HG03064 (cell line): ENCODE data around the gene TTC34.

Experiments
- ATAC-seq: cut with Tn5 transposase; IDR thresholded peaks from one replicate; pipeline ENCODE4 v1.9.1; 2021; ENCODE audit warnings: low read depth; ENCODE audit not compliant: unreplicated experiment

TTC34 gene

DNA sequence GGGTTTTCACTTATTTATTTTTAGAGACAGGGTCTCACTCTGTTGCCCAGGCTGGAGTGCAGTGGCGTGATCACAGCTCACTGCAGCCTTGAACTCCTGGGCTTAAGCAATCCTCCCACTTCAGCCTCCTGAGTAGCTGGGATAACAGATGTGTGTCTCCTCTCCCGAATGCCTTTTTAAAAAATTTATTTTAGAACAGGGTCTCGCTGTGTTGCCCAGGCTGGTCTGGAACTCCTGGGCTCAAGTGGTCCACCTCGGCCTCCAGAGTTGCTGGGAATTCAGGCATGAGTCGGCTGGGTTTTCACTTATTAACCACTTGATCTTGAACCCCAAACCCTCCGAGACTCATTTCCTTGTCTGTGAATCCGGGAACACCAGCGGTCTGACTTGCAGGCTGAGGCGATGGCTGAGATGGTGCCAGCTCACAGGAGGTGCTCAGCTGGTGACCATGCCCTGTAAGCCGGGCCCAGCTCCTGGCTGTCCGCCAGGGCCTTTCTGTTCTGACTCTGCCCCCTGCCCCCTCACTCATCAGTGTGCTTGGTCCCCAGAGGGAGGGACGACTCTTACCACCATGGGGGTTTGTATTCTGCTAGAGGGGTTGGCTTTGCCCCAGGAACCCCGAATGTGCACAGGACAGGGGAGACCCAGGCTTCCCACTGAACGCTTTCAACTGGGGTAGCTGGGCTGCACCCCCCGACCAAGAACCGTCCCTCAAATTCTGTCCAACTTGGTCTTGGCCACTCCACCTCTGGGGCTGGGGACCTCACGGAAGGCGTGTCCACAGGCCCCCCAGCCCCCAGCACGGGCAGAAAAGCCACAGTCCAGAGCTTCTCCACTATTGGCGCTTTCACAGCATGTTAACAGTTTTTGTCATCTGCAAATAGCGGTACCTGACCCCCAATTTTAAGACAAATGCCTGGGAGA is 191.2 kb downstream of the TTC34 start:
- ATAC-seq, result no peak

DNA sequence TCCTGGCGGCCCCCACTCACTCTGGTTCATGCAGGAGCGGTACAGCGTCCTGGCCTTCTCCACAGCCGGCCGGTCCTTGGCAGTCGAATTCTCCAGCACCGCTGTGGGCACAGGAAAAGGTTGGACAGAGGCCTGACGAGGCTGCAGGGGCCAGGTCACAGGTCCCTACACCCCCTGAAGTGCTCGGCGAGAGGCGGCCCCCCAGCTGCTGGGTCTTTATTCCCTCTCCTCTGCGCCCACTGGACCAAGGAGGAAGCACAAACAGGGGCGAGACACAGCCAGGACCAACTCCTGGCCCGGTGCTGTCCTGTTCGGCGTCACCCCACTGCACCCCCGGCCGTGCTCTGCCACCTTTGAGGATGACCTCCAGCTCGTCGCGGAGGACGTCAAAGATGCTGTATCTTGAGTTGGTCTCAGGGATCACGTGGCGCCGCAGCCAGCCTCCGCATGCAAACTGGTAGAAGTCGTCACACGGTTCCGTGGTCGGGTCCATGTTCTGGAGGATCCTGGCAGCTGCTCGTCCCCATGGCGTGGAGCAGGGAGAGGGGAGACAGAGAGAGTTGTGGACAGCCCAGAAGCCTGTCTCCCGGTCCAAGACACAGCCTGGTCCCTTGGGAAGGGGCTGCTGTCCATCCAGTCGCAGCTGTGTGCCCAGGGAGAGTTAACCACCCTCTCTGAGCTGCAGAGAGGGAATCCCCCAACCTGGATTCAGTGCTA is 192.0 kb downstream of the TTC34 start:
- no peak for ATAC-seq

DNA sequence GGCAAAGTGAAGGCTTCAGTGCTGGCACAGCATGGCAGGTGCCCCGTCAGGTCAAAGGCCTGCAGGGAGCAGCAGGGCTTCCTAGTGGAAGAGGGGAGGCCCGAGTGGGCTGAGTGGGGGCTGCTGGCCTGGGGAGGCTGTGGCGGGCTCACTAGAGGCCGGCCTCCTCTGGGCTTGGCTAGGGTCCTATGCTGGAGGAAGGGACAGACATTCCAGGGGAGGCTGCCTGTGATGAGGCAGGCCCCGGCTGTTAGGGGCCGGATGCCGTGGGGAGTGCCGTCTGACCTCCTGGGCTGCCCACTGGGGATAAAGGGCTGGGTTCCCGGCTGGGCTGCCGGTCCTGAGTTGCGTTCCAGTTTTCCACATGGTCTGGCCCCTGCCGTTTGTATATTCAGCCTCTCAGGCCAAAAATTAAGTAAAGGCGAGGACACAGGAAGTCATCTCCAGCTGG is 193.8 kb downstream of the TTC34 start:
- ATAC-seq, result no peak

DNA sequence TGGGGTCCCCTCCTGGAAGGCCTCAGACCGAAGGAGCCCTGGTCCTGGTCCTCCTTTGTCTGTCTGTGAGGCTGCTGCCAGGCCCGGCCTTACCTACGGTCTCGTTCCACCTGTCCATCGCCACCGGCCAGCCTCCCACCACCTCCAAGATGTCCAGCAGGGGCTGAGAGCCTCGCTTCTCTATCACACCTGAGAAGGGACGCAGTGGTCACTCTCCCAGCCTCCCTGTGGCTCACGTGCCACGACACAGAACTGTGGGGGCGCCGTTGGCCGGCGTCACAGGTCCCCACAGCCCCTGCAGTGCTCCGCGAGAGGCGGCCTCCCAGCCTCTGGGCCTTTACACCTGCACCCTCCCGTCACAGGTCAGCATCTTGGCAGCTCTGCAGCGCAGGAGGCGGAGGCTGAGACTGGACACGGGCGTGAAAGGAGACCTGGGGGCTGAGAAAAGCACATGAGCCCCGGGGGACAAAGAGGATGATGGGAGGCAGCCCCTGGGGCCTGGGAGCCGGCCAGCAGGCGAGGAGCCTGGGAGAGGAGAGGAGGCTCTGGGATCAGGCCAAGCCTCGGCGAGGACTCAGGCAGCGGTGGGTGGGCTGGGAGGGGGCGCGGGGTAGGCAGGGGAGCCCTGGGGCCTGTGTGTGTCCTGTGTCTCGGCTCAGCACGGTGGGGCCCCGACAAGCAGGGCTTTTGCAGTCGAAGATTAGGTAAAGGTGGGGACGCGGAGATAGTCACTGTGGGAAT is 194.4 kb downstream of the TTC34 start:
- ATAC-seq, result no peak

DNA sequence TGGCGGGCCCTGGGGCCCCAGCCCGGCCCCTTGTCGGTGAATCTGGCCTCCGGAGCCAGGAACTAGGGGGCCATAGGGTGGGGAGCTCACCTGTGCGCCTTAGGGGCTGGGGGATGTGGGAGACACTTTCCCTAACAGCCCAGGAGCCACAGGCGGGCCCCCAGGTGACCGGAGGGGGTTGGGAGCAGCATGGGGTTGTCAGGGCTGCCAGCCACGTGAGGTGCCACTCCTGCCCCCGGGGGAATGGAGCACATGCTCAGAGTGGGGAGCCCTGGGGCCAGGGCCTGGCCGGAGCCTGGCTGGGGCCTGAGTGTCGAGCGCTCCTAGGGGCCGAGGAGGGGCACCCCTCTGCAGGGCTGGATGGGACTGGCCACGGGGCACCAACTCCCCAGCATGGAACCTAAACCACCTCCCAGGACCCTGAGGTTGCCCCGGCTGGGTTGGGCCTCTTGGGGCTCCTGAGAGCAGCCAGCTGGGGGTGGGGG is 195.1 kb downstream of the TTC34 start:
- no peak for ATAC-seq

DNA sequence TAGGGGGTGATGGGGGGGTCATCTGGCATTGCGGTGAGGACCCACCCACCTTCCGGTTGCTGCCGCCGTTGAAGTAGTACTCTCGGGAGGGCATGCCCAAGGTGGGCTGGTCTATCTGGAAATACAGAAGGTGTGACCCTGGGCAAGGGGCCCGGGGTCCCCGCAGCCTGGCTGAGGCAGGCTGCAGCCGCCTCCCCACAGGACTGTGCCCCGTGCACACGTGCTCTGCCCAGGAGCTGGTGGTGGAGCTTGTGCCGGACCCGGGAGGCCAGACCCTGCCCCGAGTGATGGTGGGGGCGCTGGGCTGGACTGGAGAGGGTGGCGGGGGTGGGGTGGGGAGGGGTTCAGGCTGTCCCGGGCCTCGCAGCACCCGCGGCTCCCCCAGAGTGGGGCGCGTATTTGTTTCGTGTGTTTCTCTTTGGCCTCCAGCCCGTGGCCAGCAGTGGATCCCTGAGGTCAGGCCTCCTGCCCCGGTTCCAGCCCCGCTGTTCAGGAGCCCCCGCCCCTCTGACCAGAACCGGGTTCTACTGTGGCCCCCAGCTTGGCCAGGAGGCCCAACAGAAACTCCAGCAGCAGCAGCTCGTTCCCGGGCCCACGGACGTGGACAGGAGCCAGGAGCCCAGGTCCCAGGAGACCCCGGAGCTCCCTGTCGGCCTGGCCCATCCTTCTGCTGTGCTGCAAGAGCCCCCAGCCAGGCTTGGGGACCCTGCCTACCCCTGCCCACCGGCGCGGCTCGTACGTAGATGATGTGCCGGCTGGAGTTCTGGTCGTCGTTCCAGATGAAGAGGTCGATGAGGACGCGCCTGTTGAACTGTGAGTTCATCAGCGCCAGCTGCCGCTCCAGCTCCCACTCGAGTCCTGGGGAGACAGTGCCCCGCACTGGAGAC is 195.7 kb downstream of the TTC34 start:
- ATAC-seq, result no peak

DNA sequence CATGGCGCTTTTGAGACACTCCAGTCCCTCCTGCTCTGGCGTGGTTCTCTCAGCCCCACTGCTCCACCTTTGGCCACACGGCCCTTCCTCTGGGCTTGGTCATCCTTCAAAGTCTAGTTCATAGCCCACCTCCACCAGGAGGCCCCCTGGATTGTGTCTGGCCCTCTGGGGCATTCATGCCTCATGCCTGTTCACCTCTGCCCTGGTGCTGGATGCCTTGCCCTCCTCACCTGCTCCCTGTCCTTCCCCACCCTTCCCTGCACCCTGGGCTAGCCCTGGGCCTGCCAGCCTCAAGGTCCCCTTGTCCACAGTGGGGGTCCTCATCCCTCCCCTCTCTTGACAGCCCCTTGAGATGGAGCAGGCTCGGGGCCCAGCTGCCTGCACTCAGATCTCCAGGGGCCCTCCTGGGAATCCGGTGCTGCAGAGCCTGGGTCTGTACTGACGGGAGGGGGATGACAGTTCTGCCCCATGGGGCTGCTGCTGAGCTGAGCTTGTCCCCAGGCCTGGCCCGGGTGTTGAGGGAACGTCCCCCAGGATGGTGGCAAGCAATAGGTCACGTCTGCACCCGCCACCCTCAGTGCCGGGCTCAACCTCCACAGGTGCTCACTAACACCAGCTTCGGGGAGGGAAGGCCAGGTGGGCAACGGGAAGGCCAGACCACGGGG is 196.5 kb downstream of the TTC34 start:
- ATAC-seq, result no peak

DNA sequence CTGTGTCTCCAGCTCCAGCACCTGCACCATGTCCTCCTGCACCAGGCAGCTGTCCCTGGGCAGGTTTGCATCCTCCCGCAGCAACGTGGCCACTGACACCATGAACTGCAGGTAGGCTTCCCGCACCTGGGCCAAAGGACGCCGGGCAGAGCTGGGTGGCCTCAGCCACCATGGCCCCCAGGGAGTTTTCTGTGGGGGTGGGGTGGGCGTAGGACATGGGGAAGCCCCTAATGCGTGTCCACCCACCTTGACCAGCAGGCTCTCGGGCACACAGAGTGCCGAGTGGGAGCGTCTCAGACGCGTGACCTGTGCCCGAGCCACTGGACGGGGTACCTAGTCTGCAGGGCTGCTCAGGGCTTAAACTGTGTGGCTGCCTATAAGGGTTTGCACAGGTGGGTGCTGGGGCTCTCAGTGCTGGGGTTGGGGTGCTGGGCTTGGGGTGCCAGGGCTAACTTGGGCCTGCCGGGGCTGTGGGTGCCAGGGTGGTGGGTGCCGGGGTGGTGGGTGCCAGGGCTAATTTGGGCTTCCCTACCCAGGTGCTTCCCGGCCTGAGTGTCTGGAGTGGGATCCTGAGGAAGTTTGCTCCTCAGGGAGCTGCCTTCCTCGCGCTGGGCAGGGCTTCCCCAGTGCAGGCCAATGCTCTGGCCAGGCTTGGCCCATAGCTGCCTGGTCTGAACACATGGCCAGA is 197.2 kb downstream of the TTC34 start:
- no peak for ATAC-seq

DNA sequence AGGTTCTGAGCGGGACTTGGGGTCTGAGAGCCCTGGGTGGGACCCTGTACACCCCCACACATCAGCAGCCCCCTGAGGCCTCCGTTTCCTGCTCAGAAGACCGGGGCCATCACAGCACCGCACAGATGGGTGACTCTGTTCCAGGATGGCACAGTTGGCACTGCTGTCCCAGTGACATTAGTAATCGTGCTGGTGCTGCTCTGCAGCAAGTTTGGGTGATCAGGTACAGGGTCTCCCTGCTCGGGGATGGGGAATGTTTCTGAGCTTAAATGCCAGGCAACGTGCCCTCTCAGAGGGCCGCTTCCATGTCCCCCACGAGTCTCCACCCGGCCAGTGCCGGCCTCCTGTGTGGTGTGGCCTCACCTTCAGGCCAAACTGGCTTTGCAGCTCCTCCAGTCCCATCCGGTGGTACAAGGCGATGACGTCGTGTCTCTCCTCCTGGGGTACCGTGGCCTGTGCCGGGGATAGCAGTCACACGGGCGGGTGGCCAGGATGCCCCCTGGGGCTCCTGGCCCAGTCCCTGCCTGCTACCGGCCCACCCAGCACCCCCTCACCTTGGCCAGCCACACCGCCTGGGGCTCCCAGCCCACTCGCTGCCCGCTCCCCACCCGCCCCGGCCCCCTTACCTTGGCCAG is 197.9 kb downstream of the TTC34 start:
- ATAC-seq, result no peak

DNA sequence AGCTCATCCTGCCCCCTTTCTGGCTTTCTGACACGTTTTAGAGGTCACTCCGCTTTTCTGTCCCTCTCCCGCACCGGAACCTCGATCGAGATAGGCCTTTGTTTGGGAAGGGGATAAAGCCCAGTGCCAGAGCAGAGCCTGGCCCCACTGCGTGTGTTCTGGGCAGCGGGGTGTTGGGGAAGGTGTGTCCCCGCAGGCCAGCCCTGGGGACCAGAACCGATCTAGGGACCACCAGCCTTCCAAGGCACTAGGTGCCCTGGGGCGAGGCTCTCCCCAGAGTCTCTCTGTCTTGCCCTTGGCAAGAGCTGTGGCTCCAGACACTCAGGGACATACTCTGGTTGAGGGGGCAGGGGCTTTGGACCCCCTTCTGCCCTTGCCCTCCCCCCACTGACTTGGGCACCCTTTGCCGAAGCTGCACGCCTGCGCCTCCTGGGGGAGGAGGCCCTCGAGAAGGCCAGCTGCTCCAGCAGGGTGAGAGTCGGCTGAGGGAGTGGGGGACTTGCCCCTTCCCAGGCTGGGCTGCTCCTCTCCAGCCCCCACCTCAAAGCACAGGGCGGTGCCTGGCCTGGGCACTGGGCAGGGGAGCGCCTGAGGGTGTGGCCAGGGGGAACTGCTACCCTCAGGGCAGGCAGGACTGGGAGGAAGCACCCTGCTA is 198.5 kb downstream of the TTC34 start:
- no peak for ATAC-seq

DNA sequence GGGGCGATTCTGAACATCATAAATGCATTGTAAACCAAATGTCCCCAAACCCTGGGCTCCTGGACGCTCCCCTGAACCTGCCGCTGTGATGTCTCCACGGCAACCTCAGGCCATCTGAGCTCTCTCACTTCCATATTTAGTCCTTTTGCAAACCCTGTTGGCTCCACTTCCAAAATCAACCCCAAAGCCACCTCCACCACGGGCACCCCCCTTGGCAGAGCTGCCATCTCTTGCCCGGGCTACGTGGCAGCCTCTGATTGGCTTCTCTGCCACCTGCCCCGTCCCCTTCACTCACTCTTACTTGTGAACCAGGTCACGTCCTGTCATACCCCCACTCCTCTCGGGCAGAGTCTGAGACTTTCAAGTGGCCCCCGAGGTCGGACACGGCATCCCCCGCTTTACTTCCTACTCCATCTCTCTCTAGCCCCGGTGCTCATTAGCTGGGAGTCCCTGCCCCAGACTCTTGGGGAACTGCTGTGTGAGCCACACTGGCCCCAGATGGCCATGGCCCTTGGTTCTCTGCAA is 199.1 kb downstream of the TTC34 start:
- no peak for ATAC-seq

DNA sequence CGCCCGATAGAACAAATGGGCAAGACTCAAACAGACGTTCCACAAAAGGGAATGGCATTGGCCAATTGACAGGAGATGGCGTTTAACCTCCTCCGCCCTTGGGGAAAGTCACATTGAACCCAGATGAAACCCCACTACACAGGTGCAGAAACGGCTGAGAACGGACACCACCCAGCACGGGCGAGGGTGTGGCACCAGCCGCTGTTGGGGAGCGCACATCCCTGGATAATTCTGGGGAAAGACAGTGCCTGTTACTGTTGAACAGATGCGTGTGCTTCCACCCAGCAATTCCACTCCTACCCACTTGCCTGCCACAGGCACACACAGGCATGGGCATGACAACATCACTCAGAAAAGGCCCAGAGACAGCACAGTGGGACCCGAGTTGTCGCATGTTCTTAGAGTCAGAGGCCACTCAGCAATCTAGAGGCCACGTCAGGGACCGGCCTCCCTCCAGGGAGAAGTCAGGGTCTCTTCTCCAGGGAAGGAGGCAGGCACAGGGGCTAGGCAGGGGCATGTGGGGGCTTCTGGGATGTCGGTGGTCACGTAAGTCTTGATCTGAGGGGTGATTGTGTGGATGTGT is 199.7 kb downstream of the TTC34 start:
- ATAC-seq, result no peak

DNA sequence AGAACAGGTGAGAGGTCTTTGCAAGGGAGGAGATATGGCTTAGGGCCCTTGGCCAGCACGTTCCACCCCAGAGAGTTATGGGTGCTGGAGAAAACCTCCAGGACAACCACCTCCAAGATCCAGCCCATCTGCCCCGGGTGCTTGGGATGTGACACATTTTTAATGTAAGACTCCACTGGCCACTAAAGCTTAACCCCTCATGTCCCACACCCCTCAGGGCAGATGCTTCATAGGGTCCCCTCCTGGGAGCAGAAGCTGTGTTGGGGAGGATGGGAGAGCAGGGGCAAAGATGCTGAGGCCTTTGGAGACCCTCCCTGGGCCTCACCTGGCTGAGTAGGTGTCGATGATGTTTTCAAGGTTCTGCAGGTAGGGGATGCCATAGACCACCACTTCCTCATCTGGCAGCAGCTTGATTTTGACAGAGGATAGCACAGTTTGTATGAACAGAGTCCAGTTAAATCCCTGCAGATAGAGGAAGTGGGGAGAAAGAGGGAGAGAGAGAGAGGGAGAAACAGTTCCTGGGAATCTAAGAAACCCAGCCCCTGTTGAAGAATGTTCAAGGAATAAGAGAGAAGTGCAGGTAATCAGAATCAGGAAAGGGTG is 203.1 kb downstream of the TTC34 start:
- ATAC-seq, result no peak

DNA sequence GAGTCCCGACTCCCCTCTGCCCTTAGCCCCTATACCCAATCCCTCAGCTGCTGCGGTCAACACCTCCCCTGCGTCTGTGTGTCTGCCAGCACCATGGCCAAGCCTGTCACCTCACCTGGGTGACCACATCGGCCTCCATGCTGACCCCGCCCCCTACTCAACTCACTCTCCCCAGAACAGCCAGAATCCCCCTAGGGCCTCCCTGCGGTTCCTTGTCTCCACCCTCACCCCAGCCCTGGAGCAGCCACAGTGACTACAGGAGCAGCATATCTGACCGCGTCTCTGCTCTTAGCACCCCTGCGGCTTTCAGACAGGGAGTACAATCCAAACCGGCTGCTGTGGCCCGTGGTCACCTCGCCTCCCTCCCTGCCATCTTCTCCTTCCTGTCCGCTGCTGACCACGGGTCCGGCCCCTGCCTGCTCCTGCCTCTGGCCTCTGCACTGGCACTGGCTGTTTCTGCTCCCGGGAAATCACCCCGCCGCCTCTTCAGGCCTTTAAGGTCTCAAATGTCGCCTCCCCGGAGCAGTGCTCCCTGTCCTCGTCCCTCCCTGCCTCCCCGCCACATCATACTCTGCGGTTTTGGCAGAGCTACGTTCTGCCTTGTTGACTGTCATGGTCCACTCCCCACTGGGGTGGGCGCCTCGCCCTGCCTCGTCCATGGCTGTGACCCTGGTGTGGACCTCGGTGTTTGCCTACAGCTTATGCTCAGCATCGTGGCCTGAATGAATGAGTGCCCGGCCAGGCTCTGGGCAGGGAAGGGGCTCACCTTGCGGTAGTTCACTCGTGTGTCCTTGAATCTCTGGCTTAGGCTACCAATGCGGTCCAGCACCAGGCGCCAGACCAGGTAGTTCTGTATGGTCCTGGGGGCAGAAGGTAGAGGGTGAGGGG is 203.8 kb downstream of the TTC34 start:
- no peak for ATAC-seq

DNA sequence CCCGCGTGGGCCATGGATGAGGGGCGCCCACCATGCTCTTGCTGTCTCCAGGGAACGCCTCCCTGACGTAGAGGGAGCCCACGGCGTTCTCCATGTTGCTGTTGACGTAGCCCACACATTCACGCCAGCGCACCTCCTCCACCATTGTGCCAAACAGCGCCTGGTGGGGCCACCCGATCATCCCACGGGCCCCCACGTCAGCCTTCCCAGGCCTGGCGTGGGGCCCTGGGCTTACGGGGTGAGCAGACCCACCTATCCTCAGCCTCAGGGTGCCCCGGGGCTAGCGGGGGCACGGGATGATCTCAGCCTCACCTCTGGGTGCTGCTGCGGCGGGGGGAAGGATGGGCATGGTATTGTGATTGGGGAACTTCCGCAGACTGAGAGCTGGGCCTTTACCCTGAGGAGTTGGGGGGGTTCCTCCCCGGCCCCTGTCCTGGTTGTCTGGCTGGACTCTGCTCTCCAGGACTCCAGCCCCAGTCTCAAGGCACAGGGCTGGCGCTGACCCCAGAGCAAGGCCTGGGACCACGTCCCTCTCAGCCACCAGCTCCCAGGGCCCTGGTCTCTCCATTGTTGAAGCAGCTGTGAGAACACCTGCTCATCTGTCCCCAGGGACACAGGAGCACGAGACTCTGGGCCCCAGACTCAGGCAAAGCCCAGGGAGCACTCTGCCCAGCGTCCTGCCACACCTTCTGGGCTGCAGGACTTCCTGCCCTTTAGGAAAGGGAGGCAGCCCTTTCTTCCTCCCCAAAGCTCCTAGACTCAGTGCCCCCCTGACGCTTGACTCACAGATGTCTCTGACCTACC is 204.8 kb downstream of the TTC34 start:
- no peak for ATAC-seq
